Stimulated activated CD8-positive, alpha-beta memory T cell treated with anti-CD3 and anti-CD28 coated beads, Interleukin-12 subunit alpha, Interleukin-12 subunit beta, amount 100 ng/mL, for 4 hours (primary cell): ENCODE data around the gene FXYD6.
"Not testable (repeated sequence)": the region's sequence is repeated elsewhere in the genome, so short reads cannot be mapped to it uniquely, and the experiment has no call there.

Source experiments
- DNase-seq: peaks from one replicate; pipeline ENCODE4 v3.0.0-alpha.2; 2020; ENCODE audit warnings: low read depth

Gene FXYD6

GRCh38 chr11:117876341-117877119 is at the start of gene FXYD6:
FXYD6 (minus strand) TSS chr11:117876658; CDS start chr11:117842776, 33,882 bp downstream.
- no peak for DNase-seq

- DNase-seq: not testable (repeated sequence)
These were observed 49.7 kb upstream of the FXYD6 start for GRCh38 chr11:117926166-117926565.

DNA sequence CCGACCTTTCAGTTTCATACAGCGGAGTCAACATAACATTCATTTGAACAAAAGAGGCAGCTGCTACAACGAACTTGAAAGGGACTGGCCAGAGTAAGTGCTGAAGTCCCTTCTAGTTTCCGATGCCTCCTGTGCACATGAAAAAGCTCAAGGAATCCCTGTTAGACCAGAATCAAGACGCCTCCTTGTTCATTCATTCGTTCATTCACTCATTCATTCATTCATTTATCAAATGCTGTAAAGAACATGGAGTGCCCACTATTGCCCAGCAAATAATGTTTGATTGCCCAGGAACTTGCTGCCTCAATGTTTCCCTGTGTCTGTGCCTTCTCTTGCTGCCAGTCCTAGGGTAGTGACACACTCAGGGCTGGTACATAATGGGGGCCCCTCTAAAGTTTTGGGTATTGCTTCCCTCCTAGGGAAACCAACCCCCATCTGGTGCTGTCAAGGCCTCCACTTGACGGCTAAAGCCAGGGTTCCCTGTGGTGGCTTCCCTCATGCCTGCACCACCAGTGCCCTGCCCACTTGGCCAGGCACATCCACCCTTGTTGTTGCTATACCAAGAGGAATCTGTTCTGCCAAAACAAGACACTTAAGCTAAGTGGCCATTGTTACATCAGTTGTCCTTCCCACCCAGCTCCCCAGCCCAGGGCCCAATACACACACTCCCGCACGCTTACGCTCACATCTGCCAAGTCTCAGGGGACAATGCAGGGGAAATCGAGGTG is 48.9 kb upstream of the FXYD6 start:
- no peak for DNase-seq

DNA sequence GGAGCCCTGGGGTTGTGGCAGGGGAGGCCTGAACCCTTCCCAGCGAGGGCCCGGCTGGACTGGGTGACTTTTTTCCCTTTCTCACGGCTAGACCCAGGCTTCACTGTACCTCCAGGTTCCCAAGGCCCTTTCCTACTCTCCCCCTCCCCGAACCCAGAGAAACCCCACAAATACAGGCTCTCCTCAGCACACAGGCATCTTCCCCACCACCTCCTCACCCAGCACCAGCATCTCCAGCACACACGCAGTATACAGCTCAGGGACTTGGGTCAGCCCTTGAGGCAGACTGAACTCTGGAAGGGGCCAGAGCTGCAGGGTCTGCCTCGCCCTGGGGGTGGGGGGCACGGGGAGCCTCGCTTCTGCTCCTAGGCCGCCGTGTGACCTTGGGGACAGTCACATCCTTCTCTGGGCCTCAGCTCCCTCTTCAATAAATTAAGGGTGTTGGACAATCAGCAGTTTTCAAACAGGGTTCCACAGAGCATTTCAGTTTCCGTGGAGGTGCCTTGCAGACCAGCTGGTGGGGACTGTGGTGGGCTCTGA is 48.2 kb upstream of the FXYD6 start:
- DNase-seq: no peak

GRCh38 chr11:117923773-117924172 is 47.3 kb upstream of the FXYD6 start:
- DNase-seq: no peak

- DNase-seq: no peak
These were observed 46.8 kb upstream of the FXYD6 start for GRCh38 chr11:117923275-117923674.

DNA sequence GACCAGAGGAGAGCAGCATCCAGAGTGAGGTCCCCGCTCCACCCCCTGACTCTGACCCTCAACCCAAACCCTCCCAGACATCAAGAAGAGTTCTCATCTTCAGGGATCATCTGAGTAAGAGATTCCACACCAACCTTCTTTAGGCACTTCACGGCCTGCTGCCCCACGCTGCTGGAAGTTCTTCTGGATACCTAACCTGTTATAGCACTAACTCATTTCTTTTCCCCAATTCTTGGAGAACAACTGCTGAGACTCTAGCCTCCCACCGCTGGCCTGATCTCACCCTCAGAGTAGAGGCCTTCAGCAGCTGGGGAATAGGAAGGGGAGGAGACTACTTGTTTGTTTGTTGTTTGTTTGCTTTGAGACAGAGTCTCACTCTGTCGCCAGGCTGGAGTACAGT is 45.4 kb upstream of the FXYD6 start:
- DNase-seq: no peak

DNA sequence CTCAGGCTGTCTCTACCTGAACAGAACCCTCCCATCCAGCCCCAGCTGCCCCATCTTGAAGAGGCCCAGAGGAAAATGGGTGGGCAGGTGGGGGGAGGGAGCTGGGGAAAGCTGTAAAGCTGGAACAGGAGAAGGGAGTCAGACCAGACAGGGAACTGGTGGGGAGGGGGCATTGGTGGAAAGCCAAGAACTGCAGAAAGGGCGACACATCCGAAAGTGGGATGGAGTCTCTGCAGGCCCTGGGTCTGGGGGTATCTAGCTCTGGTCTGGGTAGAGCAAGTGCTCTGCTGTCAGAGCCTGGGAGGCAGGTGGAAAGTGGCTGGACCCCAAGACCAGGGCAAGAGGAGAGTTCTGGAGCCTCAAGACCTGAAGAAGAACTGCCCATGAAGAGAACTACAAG is 45.0 kb upstream of the FXYD6 start:
- no peak for DNase-seq

DNA sequence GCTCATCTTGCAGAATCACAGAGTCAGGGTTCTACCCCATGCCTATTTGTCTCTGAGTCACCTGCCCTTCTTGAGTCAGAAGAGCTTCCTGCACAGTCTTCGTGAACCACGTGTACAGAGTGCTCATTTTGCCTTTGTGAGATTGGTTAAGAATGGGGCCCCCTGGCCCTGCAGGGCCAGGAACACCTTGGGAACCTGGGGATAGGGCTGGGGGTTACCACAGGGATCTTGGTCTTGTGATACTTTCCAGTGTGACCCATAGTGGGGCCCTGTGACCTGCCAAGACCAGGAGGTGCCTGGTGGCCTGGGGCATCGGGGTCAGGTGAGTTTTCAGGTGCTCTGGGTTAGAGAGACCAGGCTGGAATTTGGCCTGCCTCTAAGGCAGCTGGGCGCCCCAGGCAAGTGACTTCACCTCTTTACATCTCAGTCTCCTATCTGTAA is 43.3 kb upstream of the FXYD6 start:
- DNase-seq: no peak

- no peak for DNase-seq
These were observed 42.9 kb upstream of the FXYD6 start for GRCh38 chr11:117919341-117919740.

DNA sequence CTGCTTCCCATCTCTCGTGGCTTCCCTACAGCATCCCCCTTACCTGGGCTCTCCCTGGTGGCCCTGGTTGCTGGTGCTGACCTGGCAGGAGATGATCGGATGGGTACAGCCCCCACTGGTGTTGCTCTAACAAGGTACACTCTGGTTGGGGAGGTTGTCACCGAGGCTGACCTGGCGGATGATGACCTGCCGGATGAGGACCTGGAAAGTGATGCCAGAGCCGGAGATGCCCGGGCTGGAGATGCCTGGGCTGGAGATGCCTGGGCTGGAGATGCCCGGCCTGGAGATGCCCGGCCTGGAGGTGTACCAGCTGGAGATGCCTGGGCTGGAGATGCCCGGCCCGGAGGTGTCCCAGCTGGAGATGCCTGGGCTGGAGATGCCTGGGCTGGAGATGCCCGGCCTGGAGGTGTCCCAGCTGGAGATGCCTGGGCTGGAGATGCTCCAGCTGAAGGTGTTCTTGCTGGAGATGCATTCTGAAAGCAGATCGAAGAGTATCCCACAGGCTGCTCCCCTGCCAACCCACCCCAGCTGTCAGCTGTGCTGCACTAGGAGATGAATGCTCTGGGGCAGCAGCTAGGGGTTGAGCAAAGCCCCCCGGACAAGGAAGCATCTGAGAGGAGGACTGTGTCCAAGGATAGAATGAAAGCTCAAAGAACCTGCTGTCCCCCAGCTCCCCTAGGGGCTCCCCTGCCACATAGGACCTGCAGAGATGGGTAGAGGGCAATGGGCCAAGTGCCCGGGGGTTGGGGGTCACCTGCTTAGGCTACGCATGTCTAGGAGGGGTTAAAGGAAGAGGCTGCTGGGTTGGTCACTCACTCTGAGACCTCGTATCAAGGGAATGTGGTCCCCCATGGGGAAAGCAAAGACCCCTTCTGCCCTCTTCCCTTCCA is 42.2 kb upstream of the FXYD6 start:
- DNase-seq: no peak

- no peak for DNase-seq
These were observed 41.2 kb upstream of the FXYD6 start for GRCh38 chr11:117917591-117918151.

GRCh38 chr11:117916956-117917355 is 40.5 kb upstream of the FXYD6 start:
- DNase-seq: no peak

DNA sequence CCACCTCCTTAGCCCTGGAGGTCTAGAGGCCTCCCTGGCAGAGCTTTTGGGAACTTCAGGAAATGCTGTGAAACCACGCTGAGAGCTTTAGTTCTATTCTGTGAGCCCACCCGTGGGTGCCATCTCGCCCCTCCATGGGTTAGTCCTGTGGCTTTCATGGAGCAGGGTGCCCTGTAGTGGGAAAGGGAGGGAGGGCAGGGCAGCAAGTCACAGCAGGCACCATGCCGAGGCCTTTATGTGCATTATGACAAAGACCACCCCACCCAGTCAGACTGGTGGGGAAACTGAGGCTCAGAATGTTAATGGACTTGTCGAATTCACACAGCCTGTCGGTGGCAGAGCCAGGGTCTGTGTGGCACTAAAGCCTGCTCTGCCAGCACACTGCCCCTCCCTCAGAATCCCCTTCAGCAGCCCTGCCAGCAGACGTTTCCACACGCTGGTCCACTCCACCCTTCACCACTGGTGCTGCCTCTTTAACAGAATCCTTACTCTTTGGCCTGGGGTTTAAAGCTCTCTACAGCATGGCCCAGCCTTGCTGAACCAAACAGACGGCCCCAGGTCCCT is 39.3 kb upstream of the FXYD6 start:
- no peak for DNase-seq

GRCh38 chr11:117914991-117915618 is 38.6 kb upstream of the FXYD6 start:
- DNase-seq: no peak

- no peak for DNase-seq
These were observed 37.9 kb upstream of the FXYD6 start for GRCh38 chr11:117914398-117914761.

DNA sequence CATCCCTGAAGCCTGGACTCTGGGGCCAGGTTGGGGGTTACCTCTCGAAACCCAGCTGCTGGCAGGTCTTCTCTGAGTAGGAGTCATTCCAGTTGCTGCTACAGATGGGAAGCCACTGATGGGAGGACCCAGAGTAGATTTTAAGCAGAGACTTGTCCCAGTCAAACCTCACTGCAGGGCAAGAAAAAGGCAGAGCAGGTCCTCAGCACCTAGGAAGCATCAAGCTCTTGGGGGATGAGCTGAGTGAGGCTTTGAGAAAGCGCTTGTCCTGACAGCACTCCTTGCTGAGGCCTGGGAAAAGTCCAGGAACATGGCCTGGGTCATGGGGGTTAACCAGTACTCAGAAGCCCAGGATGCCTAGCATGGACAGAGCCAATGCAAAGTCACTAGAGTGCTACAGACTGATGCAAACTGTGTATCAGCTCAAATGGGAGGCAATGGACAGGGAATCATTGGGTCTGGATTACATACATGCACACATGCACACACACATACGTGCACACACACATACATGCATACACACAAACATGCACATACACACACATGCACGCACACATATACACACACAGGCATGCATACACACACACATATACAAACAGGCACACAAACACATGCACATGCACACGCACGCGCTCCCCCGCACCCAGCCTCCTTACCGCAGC is 37.4 kb upstream of the FXYD6 start:
- no peak for DNase-seq

DNA sequence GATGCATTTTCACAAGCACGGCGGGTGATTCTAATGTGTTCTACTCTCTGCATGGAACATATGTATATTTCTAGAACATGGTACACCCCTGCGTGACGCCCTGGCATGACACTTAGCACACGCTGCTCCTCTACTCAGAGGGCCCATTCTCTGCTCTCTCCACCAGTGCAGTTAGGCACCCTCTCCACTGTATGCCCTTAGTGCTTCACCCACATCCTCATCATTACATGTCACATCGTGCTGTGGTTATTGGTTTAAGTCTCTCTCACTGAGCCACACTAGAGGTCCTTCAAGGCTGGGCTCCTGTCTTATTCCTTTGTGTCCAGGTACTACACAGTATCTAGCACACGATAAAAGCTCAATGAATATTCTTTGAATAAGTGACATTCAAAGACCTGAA is 36.0 kb upstream of the FXYD6 start:
- DNase-seq: no peak

- DNase-seq: no peak
These were observed 35.2 kb upstream of the FXYD6 start for GRCh38 chr11:117911694-117912093.

DNA sequence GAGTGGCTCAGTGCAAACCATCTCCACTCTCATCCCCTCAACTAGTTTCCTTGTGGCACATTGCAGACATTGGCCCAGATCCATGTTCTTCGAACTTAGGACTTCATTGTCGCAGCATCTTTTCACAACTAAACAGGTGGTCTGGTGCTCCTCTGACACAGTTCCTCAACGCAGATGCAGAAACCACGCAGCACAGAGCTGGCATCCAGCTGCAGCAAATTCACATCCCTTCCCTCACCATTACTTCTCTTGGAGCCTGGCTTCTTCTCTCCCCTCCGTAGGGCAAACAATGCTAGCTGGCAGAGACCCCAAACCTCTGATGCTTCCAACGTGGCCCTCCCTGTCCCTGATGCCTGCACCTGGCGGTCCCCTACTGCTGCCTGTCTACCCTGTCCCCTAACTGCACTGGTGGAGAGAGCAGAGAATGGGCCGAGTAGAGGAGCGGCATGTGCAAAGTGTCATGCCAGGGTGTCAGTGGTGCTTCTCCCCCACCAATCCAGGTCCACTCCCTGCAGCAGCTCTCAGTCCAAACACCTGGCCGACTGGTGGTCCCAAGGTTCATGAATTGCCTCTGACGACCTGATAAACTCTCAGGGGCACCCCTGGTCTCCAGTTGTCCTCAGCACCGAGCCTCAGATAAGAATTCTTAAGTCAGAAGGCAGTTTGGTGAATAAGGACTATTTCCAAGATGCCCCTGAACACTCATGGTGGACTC is 34.6 kb upstream of the FXYD6 start:
- no peak for DNase-seq
